Esophagus squamous epithelium (tissue), 5 donors: ENCODE data around the gene NHS. TPM values are rescaled to one million over a fixed set of nuclear protein-coding genes. Genes with fewer than 3 reads are reported as not detected.

Experiments used
- DNase-seq: peaks from one replicate; lab custom pipeline; 2025; lab: John Stamatoyannopoulos, UW
- H3K27ac ChIP-seq, 4 donors: fragments of 200-600 bp; sonication (generic); one replicate each; pipeline ENCODE4 v1.5.1; 2016 to 2019; ENCODE audit warnings: mild to moderate bottlenecking in 1 of 4
- H3K27me3 ChIP-seq, 4 donors: fragments of 200-600 bp; sonication (generic); 1 replicate in 3 of 4; 2 replicates in 1 of 4; pipeline versions ENCODE4 v1.5.1 to v1.6.0; 2017 to 2021; ENCODE audit warnings: antibody characterized with exemption in 1 of 4
- H3K36me3 ChIP-seq, 3 donors: fragments of 200-600 bp; sonication (generic); one replicate each; pipeline ENCODE4 v1.5.1; 2016 to 2019
- H3K4me1 ChIP-seq, 3 donors: fragments of 200-600 bp; sonication (generic); one replicate each; pipeline ENCODE4 v1.5.1; 2017 to 2019
- H3K4me3 ChIP-seq, 4 donors: fragments of 200-600 bp; sonication (generic); 1 replicate in 3 of 4; 2 replicates in 1 of 4; pipeline ENCODE4 v1.5.1; 2016 to 2019; ENCODE audit warnings: mild to moderate bottlenecking in 2 of 4, moderate library complexity in 1 of 4
- H3K9me3 ChIP-seq, 3 donors: fragments of 200-600 bp; sonication (generic); one replicate each; pipeline ENCODE4 v1.5.1; 2016 to 2019
- CTCF ChIP-seq, 6 experiments: fragments of 450-650 bp in 4 of 6; fragments of 200-600 bp in 2 of 6; sonication (generic) in 2 of 6; IDR thresholded peaks; one replicate each; pipeline ENCODE4 v1.5.1; 2016 to 2019; ENCODE audit warnings: antibody characterized with exemption in 6 of 6, mild to moderate bottlenecking in 4 of 6, moderate library complexity in 4 of 6
- POLR2A ChIP-seq, 4 donors: fragments of 450-650 bp; IDR thresholded peaks; one replicate each; pipeline ENCODE4 v1.6.1; 2017; ENCODE audit warnings: antibody characterized with exemption in 4 of 4, mild to moderate bottlenecking in 4 of 4, moderate library complexity in 3 of 4
- WGBS, 2 donors: methylation state at CpG; one replicate each; pipeline ENCODE4 v1.1.5; 2018; 5-methylcytosine and 5-hydroxymethylcytosine counted together
- intact Hi-C: fragments of 100-400 bp; cut with DNase I; formaldehyde crosslinking; loops from one replicate; pipeline ENCODE4 v1.15.0; 2022
- total RNA-seq, 4 donors: library from RNA; depleted of rRNA; stranded (reverse); fragments of >200 nt; gene quantifications; one replicate each; pipeline ENCODE4 v1.1.0, GENCODE V29; 2016
- donor health status: DM: yes; HTN: yes; CAD: no.

The NHS gene
- total RNA-seq, 4 donors from 2014 or later, result 1.2 to 3.4 (median 2.6) TPM

DNA sequence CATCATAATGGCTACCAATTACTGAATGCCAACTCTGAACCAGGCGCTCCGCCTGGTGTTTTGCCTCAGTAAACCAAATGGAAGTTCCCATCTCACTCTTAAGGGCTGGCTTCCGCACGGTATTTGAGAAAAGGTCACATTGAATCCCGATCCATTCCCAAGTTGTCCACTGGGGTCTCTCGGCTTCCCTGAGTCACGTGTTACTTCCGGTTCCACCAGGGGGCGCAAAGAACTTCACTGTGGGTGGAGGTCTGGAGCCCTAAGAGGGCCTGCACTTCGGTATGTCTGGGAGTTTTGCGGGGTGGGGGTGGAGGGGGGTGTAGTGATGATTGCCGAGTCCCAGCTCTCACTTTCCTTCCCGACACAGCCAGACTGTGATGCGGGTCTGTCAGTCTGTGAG lies 13.4 kb upstream of the NHS start:
- no peak for TF ChIP-seq POLR2A (IDR thresholded peaks at IDR 0.05)
- TF ChIP-seq CTCF (IDR thresholded peaks at IDR 0.05), result peak in 2 of 6 experiments; percentile 6 to 9
- no peak for DNase-seq
- Histone ChIP-seq H3K36me3 (no peaks in the 10 kb centered on the region), H3K27ac (no peak overlapping the region), H3K27me3 (no peaks in the 10 kb centered on the region), H3K4me1 (peaks cover 0 to 7% (median 4%) of the 10 kb centered on the region in 3 donors), H3K9me3 (no peaks in the 10 kb centered on the region), H3K4me3 (no peak overlapping the region)
- WGBS, 2 donors, result 58 to 95% methylated on average over 4 to 13 of the region's 14 CpGs
- intact Hi-C loops, result no loop called here

- WGBS, 2 donors, result 55 to 84% methylated on average over 3 of the region's 3 CpGs
- Histone ChIP-seq H3K9me3 (no peaks in the 10 kb centered on the region), H3K4me1 (no peaks in the 10 kb centered on the region), H3K4me3 (no peak overlapping the region), H3K27me3 (no peaks in the 10 kb centered on the region), H3K36me3 (no peaks in the 10 kb centered on the region), H3K27ac (no peak overlapping the region)
- TF ChIP-seq POLR2A (IDR thresholded peaks at IDR 0.05) (no peak), CTCF (IDR thresholded peaks at IDR 0.05) (no peak)
- intact Hi-C loops, result no loop called here
- DNase-seq, result no peak
Measured at GRCh38 chrX:17368002-17368401, 7.0 kb upstream of the NHS start.

DNA sequence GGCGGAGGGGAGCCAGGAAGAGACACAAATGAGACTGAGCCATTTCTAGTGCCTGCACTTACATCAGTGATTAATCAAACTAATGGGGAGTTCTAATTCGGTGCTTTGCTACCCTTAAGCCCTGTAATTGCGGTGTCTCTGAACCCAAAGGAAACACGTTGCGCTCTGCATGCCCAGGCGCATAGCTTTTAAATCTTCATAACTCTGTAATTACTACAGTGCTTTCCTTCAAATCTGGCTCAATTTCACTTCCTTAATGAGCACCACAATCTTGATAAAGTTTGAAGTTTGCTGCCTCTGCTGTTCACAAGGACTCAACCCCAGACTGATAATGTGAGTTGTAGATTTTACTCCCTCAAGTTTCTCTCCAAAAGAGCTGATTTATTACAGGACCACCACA lies 5.7 kb upstream of the NHS start:
- no peaks in the 10 kb centered on the region for H3K27me3 ChIP-seq
- peaks cover 0 to 1% (median 0%) of the 10 kb centered on the region in 3 donors for H3K4me1 ChIP-seq
- 14 to 46% methylated on average over 6 of the region's 6 CpGs for WGBS, 2 donors
- H3K36me3 ChIP-seq, result no peaks in the 10 kb centered on the region
- intact Hi-C loops, result no loop called here
- H3K4me3 ChIP-seq, result no peak overlapping the region
- no peaks in the 10 kb centered on the region for H3K9me3 ChIP-seq
- no peak overlapping the region for H3K27ac ChIP-seq
- TF ChIP-seq CTCF (IDR thresholded peaks at IDR 0.05) (no peak), POLR2A (IDR thresholded peaks at IDR 0.05) (no peak)
- DNase-seq, result no peak

- H3K9me3 ChIP-seq, result no peaks in the 10 kb centered on the region
Measured at GRCh38 chrX:17370191-17370590, 4.8 kb upstream of the NHS start.

DNA sequence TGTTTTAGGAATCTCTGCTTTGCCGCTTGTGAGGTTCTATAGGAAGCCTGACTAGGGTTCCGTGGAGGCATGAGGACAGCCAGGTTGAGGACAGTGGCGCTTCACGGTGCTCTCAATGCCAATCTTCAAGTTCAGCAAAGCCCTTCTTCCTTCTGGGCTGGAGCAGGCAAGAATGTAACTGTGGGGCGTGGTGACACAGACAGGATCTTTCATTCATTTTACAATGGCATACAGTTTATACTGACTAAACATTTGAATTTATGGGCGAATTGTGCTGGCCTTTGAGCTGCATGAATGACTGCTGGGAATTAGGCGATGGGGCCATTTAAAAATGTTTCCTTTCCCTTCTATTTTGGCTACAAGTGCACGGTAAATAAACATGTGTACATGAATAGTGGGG lies 2.9 kb upstream of the NHS start:
- no peak for DNase-seq
- Histone ChIP-seq H3K36me3 (no peaks in the 10 kb centered on the region), H3K27me3 (peaks cover 0 to 3% (median 0%) of the 10 kb centered on the region in 4 donors), H3K4me3 (no peak overlapping the region), H3K4me1 (peaks cover 0 to 20% (median 0%) of the 10 kb centered on the region in 3 donors), H3K27ac (no peak overlapping the region), H3K9me3 (no peaks in the 10 kb centered on the region)
- intact Hi-C loops, result loop anchor here (10.0 kb wide), 1 partner anchor 213 kb away; no protein-coding TSS in a partner anchor
- WGBS, 2 donors, result 64 to 68% methylated on average over 8 of the region's 8 CpGs
- TF ChIP-seq CTCF (IDR thresholded peaks at IDR 0.05) (no peak), POLR2A (IDR thresholded peaks at IDR 0.05) (no peak)

More at GRCh38 chrX:17370191-17370590, 4.8 kb upstream of the NHS start:
- no peak overlapping the region for H3K27ac ChIP-seq
- TF ChIP-seq CTCF (IDR thresholded peaks at IDR 0.05) (no peak), POLR2A (IDR thresholded peaks at IDR 0.05) (no peak)
- no peaks in the 10 kb centered on the region for H3K36me3 ChIP-seq
- H3K27me3 ChIP-seq, result no peaks in the 10 kb centered on the region
- intact Hi-C loops, result loop anchor here (10.0 kb wide), 1 partner anchor 215 kb away; no protein-coding TSS in a partner anchor
- no peak overlapping the region for H3K4me3 ChIP-seq
- no peak for DNase-seq
- 77 to 78% methylated on average over 9 of the region's 9 CpGs for WGBS, 2 donors
- H3K4me1 ChIP-seq, result peaks cover 0 to 10% (median 0%) of the 10 kb centered on the region in 3 donors
